Measurements from ENCODE around the gene OTUD3. TPM values are rescaled to one million over a fixed set of nuclear protein-coding genes. Genes with fewer than 3 reads are reported as not detected.
A peak's percentile ranks its signal among the peaks of the same experiment; 100 is the strongest.

OTUD3 gene
- total and polyA plus RNA-seq, 9 of the 15 experiments (the other 6 are each of a cell fraction or from before 2014, with no cell fraction given) = 2.0 to 16.6 (median 11.0) TPM

DNA sequence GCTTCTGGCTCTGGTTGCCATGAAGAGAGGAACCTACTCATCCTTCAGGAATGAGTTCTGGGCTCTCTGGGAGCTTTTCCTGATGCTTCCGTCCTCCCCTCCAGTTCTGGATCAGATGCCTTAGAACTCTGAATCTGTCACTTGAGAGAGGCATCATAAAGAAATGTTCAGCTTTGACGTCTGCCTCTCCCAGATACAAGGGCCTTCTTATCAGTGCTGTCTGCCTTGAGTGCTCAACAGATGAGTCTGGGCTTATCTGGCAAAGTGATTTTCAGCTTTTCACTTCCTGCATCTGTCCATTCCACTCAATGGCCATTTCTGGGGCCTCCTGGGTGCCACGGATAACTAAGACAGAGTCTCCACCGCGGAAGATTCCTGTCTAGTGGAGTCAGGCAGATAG is 12.3 kb upstream of the OTUD3 start (continued):
- TF ChIP-seq, protein P1, sequence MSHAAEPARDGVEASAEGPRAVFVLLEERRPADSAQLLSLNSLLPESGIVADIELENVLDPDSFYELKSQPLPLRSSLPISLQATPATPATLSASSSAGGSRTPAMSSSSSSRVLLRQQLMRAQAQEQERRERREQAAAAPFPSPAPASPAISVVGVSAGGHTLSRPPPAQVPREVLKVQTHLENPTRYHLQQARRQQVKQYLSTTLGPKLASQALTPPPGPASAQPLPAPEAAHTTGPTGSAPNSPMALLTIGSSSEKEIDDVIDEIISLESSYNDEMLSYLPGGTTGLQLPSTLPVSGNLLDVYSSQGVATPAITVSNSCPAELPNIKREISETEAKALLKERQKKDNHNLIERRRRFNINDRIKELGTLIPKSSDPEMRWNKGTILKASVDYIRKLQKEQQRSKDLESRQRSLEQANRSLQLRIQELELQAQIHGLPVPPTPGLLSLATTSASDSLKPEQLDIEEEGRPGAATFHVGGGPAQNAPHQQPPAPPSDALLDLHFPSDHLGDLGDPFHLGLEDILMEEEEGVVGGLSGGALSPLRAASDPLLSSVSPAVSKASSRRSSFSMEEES (CRISPR knock-in tag; IDR thresholded peaks at IDR 0.05) = no peak
- no peak for TF ChIP-seq ZNF696 (CRISPR knock-in tag; conservative IDR thresholded peaks at IDR 0.05)
- peak; percentile 98 for TF ChIP-seq CC2D1A (IDR thresholded peaks at IDR 0.05)
- TF ChIP-seq ZNF444 (CRISPR knock-in tag; IDR thresholded peaks at IDR 0.05) = peak; percentile 81; the same call in 1 of the 2 replicates
- TF ChIP-seq, protein P2, sequence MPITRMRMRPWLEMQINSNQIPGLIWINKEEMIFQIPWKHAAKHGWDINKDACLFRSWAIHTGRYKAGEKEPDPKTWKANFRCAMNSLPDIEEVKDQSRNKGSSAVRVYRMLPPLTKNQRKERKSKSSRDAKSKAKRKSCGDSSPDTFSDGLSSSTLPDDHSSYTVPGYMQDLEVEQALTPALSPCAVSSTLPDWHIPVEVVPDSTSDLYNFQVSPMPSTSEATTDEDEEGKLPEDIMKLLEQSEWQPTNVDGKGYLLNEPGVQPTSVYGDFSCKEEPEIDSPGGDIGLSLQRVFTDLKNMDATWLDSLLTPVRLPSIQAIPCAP (CRISPR knock-in tag; IDR thresholded peaks at IDR 0.05; ENCODE audit: borderline replicate concordance) = no peak
- no peak for TF ChIP-seq RFX1 (IDR thresholded peaks at IDR 0.05)
- no peak for TF ChIP-seq PURB (CRISPR knock-in tag; IDR thresholded peaks at IDR 0.05; ENCODE audit: low read depth)
- TF ChIP-seq, protein P3, sequence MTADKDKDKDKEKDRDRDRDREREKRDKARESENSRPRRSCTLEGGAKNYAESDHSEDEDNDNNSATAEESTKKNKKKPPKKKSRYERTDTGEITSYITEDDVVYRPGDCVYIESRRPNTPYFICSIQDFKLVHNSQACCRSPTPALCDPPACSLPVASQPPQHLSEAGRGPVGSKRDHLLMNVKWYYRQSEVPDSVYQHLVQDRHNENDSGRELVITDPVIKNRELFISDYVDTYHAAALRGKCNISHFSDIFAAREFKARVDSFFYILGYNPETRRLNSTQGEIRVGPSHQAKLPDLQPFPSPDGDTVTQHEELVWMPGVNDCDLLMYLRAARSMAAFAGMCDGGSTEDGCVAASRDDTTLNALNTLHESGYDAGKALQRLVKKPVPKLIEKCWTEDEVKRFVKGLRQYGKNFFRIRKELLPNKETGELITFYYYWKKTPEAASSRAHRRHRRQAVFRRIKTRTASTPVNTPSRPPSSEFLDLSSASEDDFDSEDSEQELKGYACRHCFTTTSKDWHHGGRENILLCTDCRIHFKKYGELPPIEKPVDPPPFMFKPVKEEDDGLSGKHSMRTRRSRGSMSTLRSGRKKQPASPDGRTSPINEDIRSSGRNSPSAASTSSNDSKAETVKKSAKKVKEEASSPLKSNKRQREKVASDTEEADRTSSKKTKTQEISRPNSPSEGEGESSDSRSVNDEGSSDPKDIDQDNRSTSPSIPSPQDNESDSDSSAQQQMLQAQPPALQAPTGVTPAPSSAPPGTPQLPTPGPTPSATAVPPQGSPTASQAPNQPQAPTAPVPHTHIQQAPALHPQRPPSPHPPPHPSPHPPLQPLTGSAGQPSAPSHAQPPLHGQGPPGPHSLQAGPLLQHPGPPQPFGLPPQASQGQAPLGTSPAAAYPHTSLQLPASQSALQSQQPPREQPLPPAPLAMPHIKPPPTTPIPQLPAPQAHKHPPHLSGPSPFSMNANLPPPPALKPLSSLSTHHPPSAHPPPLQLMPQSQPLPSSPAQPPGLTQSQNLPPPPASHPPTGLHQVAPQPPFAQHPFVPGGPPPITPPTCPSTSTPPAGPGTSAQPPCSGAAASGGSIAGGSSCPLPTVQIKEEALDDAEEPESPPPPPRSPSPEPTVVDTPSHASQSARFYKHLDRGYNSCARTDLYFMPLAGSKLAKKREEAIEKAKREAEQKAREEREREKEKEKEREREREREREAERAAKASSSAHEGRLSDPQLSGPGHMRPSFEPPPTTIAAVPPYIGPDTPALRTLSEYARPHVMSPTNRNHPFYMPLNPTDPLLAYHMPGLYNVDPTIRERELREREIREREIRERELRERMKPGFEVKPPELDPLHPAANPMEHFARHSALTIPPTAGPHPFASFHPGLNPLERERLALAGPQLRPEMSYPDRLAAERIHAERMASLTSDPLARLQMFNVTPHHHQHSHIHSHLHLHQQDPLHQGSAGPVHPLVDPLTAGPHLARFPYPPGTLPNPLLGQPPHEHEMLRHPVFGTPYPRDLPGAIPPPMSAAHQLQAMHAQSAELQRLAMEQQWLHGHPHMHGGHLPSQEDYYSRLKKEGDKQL (CRISPR knock-in tag; IDR thresholded peaks at IDR 0.05; ENCODE audit: borderline replicate concordance) = no peak
- TF ChIP-seq GTF2F1 (IDR thresholded peaks at IDR 0.05; ENCODE audit: low read depth, low read length) = no peak
- peak; percentile 95 for TF ChIP-seq ETV5 (CRISPR knock-in tag; IDR thresholded peaks at IDR 0.05; ENCODE audit: low read depth)
- TF ChIP-seq ZNF354B (CRISPR knock-in tag; IDR thresholded peaks at IDR 0.05) = 0 out of 2 replicates have a peak, but pooled peaks have one; percentile 51
- peak; percentile 93 for TF ChIP-seq MEIS2 (IDR thresholded peaks at IDR 0.05; ENCODE audit: partially characterized antibody)
- no peak for TF ChIP-seq ZNF785 (CRISPR knock-in tag; IDR thresholded peaks at IDR 0.05)
- TF ChIP-seq, protein P4, sequence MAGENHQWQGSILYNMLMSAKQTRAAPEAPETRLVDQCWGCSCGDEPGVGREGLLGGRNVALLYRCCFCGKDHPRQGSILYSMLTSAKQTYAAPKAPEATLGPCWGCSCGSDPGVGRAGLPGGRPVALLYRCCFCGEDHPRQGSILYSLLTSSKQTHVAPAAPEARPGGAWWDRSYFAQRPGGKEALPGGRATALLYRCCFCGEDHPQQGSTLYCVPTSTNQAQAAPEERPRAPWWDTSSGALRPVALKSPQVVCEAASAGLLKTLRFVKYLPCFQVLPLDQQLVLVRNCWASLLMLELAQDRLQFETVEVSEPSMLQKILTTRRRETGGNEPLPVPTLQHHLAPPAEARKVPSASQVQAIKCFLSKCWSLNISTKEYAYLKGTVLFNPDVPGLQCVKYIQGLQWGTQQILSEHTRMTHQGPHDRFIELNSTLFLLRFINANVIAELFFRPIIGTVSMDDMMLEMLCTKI (IDR thresholded peaks at IDR 0.05; ENCODE audit: partially characterized antibody) = no peak
- no peak for TF ChIP-seq ZFX (CRISPR knock-in tag; IDR thresholded peaks at IDR 0.05)
- TF ChIP-seq TEAD4 (IDR thresholded peaks at IDR 0.05; ENCODE audit: low read length) = peak; percentile 100
- TF ChIP-seq TEAD4 (CRISPR knock-in tag; IDR thresholded peaks at IDR 0.05; ENCODE audit: borderline replicate concordance) = no peak
